Osteoblast (primary cell): ENCODE results near the gene JUN. TPM values are rescaled to one million over a fixed set of nuclear protein-coding genes. Genes with fewer than 3 reads are reported as not detected.

ENCODE experiments used
- DNase-seq: peaks from one replicate; pipeline ENCODE4 v3.0.0; 2011; ENCODE audit warnings: low spot score, mixed read lengths; ENCODE audit not compliant: insufficient read length; ENCODE audit errors: missing footprints
- H2AFZ ChIP-seq: 2 replicates; pipeline ENCODE4 v1.6.0; 2011; ENCODE audit warnings: mild to moderate bottlenecking, low read length
- H3K27ac ChIP-seq: 2 replicates; pipeline ENCODE4 v1.5.1; 2011; ENCODE audit warnings: mild to moderate bottlenecking, low read depth, low read length, moderate library complexity
- H3K27me3 ChIP-seq: 2 replicates; pipeline ENCODE4 v1.6.0; 2012; ENCODE audit warnings: mild to moderate bottlenecking, control low read depth, inconsistent platforms, low read length, moderate library complexity; ENCODE audit not compliant: insufficient read depth
- H3K36me3 ChIP-seq: 2 replicates; pipeline ENCODE4 v1.5.1; 2011; ENCODE audit warnings: mild to moderate bottlenecking, low read length, control low read depth, moderate library complexity; ENCODE audit not compliant: insufficient read depth
- H3K4me1 ChIP-seq: 2 replicates; pipeline ENCODE4 v1.5.1; 2011; ENCODE audit warnings: mild to moderate bottlenecking, low read length, control low read depth, moderate library complexity; ENCODE audit not compliant: insufficient read depth
- H3K4me2 ChIP-seq: 2 replicates; pipeline ENCODE4 v1.6.0; 2011; ENCODE audit warnings: mild to moderate bottlenecking, low read length; ENCODE audit not compliant: insufficient read depth
- H3K4me3 ChIP-seq: fragments of 200-600 bp; sonication (generic); 3 replicates; pipeline ENCODE4 v1.5.1; 2012; ENCODE audit warnings: mild to moderate bottlenecking, low read length, inconsistent platforms; ENCODE audit not compliant: insufficient read depth
- H3K79me2 ChIP-seq: 2 replicates; pipeline ENCODE4 v1.6.0; 2012; ENCODE audit warnings: mild to moderate bottlenecking, low read length, control low read depth, inconsistent platforms; ENCODE audit not compliant: insufficient read depth
- H3K9me3 ChIP-seq: 2 replicates; pipeline ENCODE4 v1.5.1; 2011; ENCODE audit warnings: low read depth, low read length, control low read depth
- H4K20me1 ChIP-seq: 2 replicates; pipeline ENCODE4 v1.6.0; 2012; ENCODE audit warnings: mild to moderate bottlenecking, low read length, control low read depth; ENCODE audit not compliant: insufficient read depth
- total RNA-seq: library from RNA; depleted of rRNA; stranded (reverse); fragments of >200 nt; gene quantifications from 2 replicates; pipeline ENCODE4 v1.2.3, GENCODE V29; 2012
- TF ChIP-seq, protein P1 (sequence below): IDR thresholded peaks from 2 replicates; pipeline ENCODE4 v1.5.1; 2011; ENCODE audit warnings: mild to moderate bottlenecking, low read depth, low read length, moderate library complexity; ENCODE audit errors: extremely low read depth

JUN gene
- total RNA-seq, 1 donor: 48.9 TPM

DNA sequence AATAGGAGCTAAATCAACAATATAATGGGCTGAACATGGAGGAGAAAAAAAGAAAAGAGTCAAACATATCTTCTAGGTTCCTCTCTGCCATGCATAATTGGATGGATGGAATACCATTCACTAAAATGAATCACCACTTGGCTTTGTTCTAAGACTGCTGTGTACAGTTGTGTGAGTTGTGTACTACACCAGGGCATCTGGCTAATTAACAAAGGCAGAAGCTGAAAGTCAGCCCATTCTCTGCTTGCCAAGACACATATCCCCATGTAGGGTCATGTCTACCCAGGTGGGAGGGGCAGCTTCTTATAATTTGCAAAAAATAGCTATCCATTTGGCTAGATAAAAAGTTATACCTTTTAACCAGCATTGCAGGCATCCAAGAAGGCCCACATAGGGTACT lies 21.0 kb downstream of the JUN start:
- peak overlapping the region; percentile 91 for H3K27ac ChIP-seq
- H3K4me1 ChIP-seq: peaks cover 38% of the 10 kb centered on the region
- TF ChIP-seq, protein P1, sequence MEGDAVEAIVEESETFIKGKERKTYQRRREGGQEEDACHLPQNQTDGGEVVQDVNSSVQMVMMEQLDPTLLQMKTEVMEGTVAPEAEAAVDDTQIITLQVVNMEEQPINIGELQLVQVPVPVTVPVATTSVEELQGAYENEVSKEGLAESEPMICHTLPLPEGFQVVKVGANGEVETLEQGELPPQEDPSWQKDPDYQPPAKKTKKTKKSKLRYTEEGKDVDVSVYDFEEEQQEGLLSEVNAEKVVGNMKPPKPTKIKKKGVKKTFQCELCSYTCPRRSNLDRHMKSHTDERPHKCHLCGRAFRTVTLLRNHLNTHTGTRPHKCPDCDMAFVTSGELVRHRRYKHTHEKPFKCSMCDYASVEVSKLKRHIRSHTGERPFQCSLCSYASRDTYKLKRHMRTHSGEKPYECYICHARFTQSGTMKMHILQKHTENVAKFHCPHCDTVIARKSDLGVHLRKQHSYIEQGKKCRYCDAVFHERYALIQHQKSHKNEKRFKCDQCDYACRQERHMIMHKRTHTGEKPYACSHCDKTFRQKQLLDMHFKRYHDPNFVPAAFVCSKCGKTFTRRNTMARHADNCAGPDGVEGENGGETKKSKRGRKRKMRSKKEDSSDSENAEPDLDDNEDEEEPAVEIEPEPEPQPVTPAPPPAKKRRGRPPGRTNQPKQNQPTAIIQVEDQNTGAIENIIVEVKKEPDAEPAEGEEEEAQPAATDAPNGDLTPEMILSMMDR: no peak
- no peak overlapping the region for H2AFZ ChIP-seq
- no peaks in the 10 kb centered on the region for H3K36me3 ChIP-seq
- H3K4me3 ChIP-seq: peak overlapping the region; percentile 18
- H3K9me3 ChIP-seq: no peaks in the 10 kb centered on the region
- H3K4me2 ChIP-seq: peak overlapping the region; percentile 74
- H3K79me2 ChIP-seq: no peaks in the 10 kb centered on the region
- no peaks in the 10 kb centered on the region for H4K20me1 ChIP-seq
- H3K27me3 ChIP-seq: no peaks in the 10 kb centered on the region
- no peak for DNase-seq

DNA sequence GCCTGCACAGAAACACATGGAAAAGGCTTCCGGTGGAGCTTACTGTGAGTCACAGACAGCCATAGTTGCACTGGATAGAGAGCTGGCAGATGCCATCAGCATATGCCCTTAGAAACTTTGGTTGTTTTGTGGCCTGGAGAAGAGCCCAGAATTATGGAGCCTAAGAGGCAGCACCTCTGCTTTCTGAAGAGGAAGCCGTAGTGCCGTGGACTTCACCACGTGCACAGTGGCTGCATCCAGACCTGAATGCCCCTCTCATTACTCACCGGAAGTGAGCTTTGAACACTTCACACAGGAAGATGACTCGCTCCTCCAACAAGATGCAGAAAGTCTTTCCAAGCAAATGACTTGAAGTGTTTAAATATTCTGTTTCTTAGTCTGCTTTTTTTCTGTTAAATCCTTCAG lies 28.4 kb downstream of the JUN start:
- DNase-seq: peak; percentile 93
- Histone ChIP-seq H3K36me3 (no peaks in the 10 kb centered on the region), H3K27me3 (no peaks in the 10 kb centered on the region), H3K27ac (peak overlapping the region; percentile 77), H3K4me1 (peaks cover 31% of the 10 kb centered on the region), H3K79me2 (no peaks in the 10 kb centered on the region), H2AFZ (peak overlapping the region; percentile 47), H4K20me1 (no peaks in the 10 kb centered on the region), H3K9me3 (no peaks in the 10 kb centered on the region), H3K4me2 (peak overlapping the region; percentile 56), H3K4me3 (no peak overlapping the region)
- TF ChIP-seq, protein P1: no peak

DNA sequence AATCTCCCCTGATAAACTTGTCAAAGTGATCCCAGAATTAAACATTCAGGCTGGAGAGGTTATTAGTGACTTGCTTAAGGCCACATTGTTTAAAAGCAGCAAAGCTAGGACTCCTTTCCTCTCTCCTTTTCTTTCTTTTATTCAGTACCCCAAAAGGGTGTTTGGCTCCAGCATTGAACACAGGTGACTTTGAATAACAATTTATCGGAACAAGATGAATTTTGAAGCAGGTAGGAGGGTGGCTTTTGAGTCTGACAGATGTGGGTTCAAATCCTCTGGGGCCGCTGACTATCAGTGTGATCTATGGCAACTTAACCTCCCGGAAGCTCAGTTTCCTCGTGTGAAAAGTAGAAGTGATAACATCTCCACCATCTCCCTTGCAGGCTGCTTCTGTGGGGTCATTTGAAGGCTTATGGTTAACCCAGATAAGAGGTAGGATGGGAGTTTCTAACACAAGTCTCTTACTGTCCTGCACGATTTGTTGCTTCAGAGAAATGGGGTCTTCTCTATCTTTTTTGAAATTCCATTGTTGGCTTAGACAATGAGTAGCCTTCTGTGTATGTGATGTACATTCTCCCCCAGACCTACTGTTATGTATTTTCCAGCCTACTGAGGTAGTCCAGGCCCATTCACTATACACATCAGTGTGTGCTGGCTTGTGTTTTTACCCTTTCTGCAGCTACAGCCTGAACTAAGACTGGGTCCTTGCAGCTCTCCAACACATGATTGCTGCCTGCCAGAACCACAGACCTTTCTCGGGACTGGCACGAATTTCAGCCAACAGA lies 29.0 kb downstream of the JUN start:
- Histone ChIP-seq H3K36me3 (no peaks in the 10 kb centered on the region), H3K4me2 (peak overlapping the region; percentile 56), H3K9me3 (no peaks in the 10 kb centered on the region), H2AFZ (no peak overlapping the region), H3K79me2 (no peaks in the 10 kb centered on the region), H3K27me3 (no peaks in the 10 kb centered on the region), H3K4me3 (no peak overlapping the region), H3K27ac (peak overlapping the region; percentile 77), H3K4me1 (peaks cover 31% of the 10 kb centered on the region), H4K20me1 (no peaks in the 10 kb centered on the region)
- TF ChIP-seq, protein P1: no peak
- DNase-seq: no peak

DNA sequence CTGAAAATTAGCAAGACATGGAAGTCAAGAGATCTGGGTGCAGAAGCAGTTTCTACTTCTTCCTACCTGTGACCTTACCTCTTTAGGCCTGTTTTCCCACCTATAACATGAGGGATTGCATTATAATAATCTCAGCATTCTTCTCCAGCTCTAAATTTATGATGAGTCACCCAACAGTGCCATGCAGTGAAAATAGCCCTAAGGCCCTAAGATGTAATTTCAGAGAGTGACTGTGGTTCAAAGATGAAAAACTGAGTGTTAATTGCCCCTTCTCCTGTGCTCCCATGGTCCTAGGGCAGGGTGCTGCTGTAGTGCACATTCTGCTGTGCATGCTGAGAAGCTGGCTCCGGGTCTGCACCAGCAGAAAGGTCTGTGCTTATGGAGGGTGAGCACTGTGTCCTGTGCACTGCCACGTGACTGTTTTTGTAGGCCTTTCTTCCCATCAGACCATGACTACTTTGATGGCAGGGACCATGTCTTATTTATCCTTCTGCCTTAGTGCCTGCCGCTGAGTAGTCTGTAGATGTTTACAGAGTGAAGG lies 29.7 kb downstream of the JUN start:
- Histone ChIP-seq H3K27ac (peak overlapping the region; percentile 77), H3K36me3 (no peaks in the 10 kb centered on the region), H2AFZ (peak overlapping the region; percentile 10), H3K4me3 (no peak overlapping the region), H3K4me2 (no peak overlapping the region), H3K27me3 (no peaks in the 10 kb centered on the region), H4K20me1 (no peaks in the 10 kb centered on the region), H3K79me2 (no peaks in the 10 kb centered on the region), H3K9me3 (no peaks in the 10 kb centered on the region), H3K4me1 (peaks cover 31% of the 10 kb centered on the region)
- TF ChIP-seq, protein P1: no peak
- DNase-seq: no peak
